Endodermal cell (in vitro differentiated cells): ENCODE data around the gene PRR16. TPM values are rescaled to one million over a fixed set of nuclear protein-coding genes. Genes with fewer than 3 reads are reported as not detected.
A peak's percentile ranks its signal among the peaks of the same experiment; 100 is the strongest.

Experiments
- DNase-seq: peaks from one replicate; pipeline ENCODE4 v3.0.0-alpha.2; 2017
- H3K27ac ChIP-seq: 2 replicates; pipeline ENCODE4 v1.5.1; 2013; ENCODE audit warnings: mild to moderate bottlenecking, low read depth, low read length, moderate library complexity
- H3K27me3 ChIP-seq: 2 replicates; pipeline ENCODE4 v1.6.1; 2013; ENCODE audit warnings: mild to moderate bottlenecking, low read length, moderate library complexity; ENCODE audit not compliant: insufficient read depth, control insufficient read depth, poor library complexity, severe bottlenecking
- H3K36me3 ChIP-seq: 2 replicates; pipeline ENCODE4 v1.7.0; 2013; ENCODE audit warnings: mild to moderate bottlenecking, low read length, moderate library complexity; ENCODE audit not compliant: control insufficient read depth, insufficient read depth
- H3K4me1 ChIP-seq: one replicate; pipeline ENCODE4 v1.7.0; 2013; ENCODE audit warnings: low read length; ENCODE audit not compliant: control insufficient read depth, insufficient read depth
- H3K4me3 ChIP-seq: 2 replicates; pipeline ENCODE4 v1.5.1; 2013; ENCODE audit warnings: mild to moderate bottlenecking, low read length, moderate library complexity
- H3K9ac ChIP-seq: 2 replicates; pipeline ENCODE4 v1.6.1; 2013; ENCODE audit warnings: mild to moderate bottlenecking, low read length, moderate library complexity; ENCODE audit not compliant: poor library complexity, severe bottlenecking; ENCODE audit errors: extremely low read depth
- H3K9me3 ChIP-seq: 2 replicates; pipeline ENCODE4 v1.6.1; 2013; ENCODE audit warnings: mild to moderate bottlenecking, low read length, moderate library complexity; ENCODE audit not compliant: control insufficient read depth
- H3K27ac Mint-ChIP-seq: 2 replicates; pipeline ENCODE4 v1.8.0; 2020; ENCODE audit warnings: mixed read lengths
- H3K27me3 Mint-ChIP-seq: 2 replicates; pipeline ENCODE4 v1.8.0; 2021; ENCODE audit warnings: mild to moderate bottlenecking, mixed read lengths; ENCODE audit not compliant: insufficient read depth
- H3K36me3 Mint-ChIP-seq: 2 replicates; pipeline ENCODE4 v1.8.0; 2020; ENCODE audit warnings: low read depth, mixed read lengths
- H3K4me1 Mint-ChIP-seq: 2 replicates; pipeline ENCODE4 v1.8.0; 2020; ENCODE audit warnings: mixed read lengths
- H3K4me3 Mint-ChIP-seq: 2 replicates; pipeline ENCODE4 v1.8.0; 2020; ENCODE audit warnings: mild to moderate bottlenecking, moderate library complexity, mixed read lengths
- H3K9me3 Mint-ChIP-seq: 2 replicates; pipeline ENCODE4 v1.8.0; 2020; ENCODE audit warnings: mild to moderate bottlenecking, mixed read lengths
- WGBS, 2 experiments: methylation state at CpG; one replicate each; pipeline versions ENCODE4 v1.1.5 to v1.1.7; 2013; ENCODE audit warnings: missing lambda C conversion rate in 2 of 2, mixed read lengths in 1 of 2; ENCODE audit not compliant: insufficient coverage in 1 of 2, insufficient read length in 1 of 2; 5-methylcytosine and 5-hydroxymethylcytosine counted together
- total RNA-seq, 2 donors: library from RNA; stranded (reverse); fragmentation: NEBNext Ultra II Directional in 1 of 2; extraction: Animal tissue kit (Norgen Biotek cat#: 25700) in 1 of 2; gene quantifications; 2 replicates in 1 of 2; 3 replicates in 1 of 2; pipeline ENCODE4 v1.2.1, GENCODE V29; 2021
- TF ChIP-seq, protein P1 (sequence below): fragments of 200-600 bp; sonication (generic); conservative IDR thresholded peaks from 2 replicates; pipeline ENCODE4 v1.5.0; 2021; ENCODE audit warnings: antibody characterized with exemption, mild to moderate bottlenecking

The PRR16 gene
- total RNA-seq, 2 donors from 2014 or later: 0.53 to 0.64 TPM

DNA sequence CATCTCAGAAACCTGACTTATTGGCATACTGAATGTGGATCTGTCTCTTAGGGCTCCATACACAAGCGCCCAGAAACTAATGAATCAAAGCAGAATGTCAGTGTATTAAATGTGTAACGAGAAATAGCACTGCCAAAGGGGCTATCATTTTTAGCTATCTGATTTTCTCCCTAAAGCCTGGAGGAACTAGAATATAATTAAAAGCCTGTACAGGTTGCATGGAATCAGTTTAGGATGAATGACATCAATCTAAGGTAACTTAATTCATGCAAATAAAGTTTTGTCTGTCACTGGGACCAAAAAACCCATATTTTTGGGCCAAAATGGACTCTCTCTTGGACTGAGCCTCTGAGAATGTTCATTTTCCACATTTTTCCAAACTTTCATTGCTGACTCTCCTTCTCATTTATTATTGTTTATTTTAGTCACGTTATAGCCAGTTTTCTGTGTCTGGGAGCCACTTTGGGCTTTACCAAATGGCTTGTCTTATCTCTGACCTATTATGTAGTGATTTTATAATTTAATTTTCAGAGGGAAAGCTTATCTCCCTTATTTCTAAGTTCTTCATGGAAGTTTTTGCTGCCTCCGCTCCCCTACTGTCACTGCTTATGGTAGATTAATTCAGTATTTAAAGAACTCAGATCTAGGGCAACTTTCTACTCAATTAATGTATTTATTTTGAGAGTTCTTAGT is 47.0 kb downstream of the PRR16 start:
- WGBS, 2 experiments: 96 to 100% methylated on average over 1 to 4 of the region's 4 CpGs
- Histone ChIP-seq H3K9ac (no peak overlapping the region), H3K27me3 (no peaks in the 10 kb centered on the region), H3K9me3 (no peaks in the 10 kb centered on the region), H3K4me3 (peak overlapping the region; percentile 53), H3K4me1 (peaks cover 16% of the 10 kb centered on the region), H3K27ac (no peak overlapping the region), H3K36me3 (no peaks in the 10 kb centered on the region)
- Mint-ChIP-seq H3K36me3 (no peaks in the 10 kb centered on the region), H3K27me3 (peaks cover 2% of the 10 kb centered on the region), H3K4me1 (peaks cover 35% of the 10 kb centered on the region), H3K9me3 (no peaks in the 10 kb centered on the region), H3K27ac (no peak overlapping the region), H3K4me3 (no peak overlapping the region)
- DNase-seq: no peak
- TF ChIP-seq, protein P1, sequence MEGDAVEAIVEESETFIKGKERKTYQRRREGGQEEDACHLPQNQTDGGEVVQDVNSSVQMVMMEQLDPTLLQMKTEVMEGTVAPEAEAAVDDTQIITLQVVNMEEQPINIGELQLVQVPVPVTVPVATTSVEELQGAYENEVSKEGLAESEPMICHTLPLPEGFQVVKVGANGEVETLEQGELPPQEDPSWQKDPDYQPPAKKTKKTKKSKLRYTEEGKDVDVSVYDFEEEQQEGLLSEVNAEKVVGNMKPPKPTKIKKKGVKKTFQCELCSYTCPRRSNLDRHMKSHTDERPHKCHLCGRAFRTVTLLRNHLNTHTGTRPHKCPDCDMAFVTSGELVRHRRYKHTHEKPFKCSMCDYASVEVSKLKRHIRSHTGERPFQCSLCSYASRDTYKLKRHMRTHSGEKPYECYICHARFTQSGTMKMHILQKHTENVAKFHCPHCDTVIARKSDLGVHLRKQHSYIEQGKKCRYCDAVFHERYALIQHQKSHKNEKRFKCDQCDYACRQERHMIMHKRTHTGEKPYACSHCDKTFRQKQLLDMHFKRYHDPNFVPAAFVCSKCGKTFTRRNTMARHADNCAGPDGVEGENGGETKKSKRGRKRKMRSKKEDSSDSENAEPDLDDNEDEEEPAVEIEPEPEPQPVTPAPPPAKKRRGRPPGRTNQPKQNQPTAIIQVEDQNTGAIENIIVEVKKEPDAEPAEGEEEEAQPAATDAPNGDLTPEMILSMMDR: no peak

GRCh38 chr5:120512068-120512467 is 48.0 kb downstream of the PRR16 start:
- H3K27ac Mint-ChIP-seq: peak overlapping the region; percentile 67
- H3K9me3 Mint-ChIP-seq: no peaks in the 10 kb centered on the region
- H3K9ac ChIP-seq: no peak overlapping the region
- peaks cover 16% of the 10 kb centered on the region for H3K4me1 ChIP-seq
- no peak overlapping the region for H3K4me3 Mint-ChIP-seq
- no peak overlapping the region for H3K27ac ChIP-seq
- H3K36me3 ChIP-seq: no peaks in the 10 kb centered on the region
- TF ChIP-seq, protein P1: no peak
- 0 to 3% methylated on average over 1 to 2 of the region's 2 CpGs for WGBS, 2 experiments
- no peaks in the 10 kb centered on the region for H3K27me3 ChIP-seq
- H3K27me3 Mint-ChIP-seq: peaks cover 2% of the 10 kb centered on the region
- peaks cover 35% of the 10 kb centered on the region for H3K4me1 Mint-ChIP-seq
- H3K4me3 ChIP-seq: peak overlapping the region; percentile 53
- DNase-seq: peak; percentile 81
- no peaks in the 10 kb centered on the region for H3K9me3 ChIP-seq
- no peaks in the 10 kb centered on the region for H3K36me3 Mint-ChIP-seq

- H3K27me3 Mint-ChIP-seq: peaks cover 2% of the 10 kb centered on the region
Observed at GRCh38 chr5:120512791-120513650, 48.9 kb downstream of the PRR16 start.

More at GRCh38 chr5:120512791-120513650, 48.9 kb downstream of the PRR16 start:
- no peak for DNase-seq
- H3K9me3 ChIP-seq: no peaks in the 10 kb centered on the region
- H3K9me3 Mint-ChIP-seq: no peaks in the 10 kb centered on the region
- no peak overlapping the region for H3K9ac ChIP-seq
- H3K27ac Mint-ChIP-seq: peak overlapping the region; percentile 11
- 88 to 92% methylated on average over 5 to 13 of the region's 13 CpGs for WGBS, 2 experiments
- no peak overlapping the region for H3K4me3 Mint-ChIP-seq
- no peaks in the 10 kb centered on the region for H3K36me3 Mint-ChIP-seq
- H3K4me3 ChIP-seq: no peak overlapping the region
- peaks cover 33% of the 10 kb centered on the region for H3K4me1 Mint-ChIP-seq
- H3K36me3 ChIP-seq: no peaks in the 10 kb centered on the region
- H3K4me1 ChIP-seq: peaks cover 16% of the 10 kb centered on the region
- no peak overlapping the region for H3K27ac ChIP-seq
- TF ChIP-seq, protein P1: peak; percentile 11
- H3K27me3 ChIP-seq: no peaks in the 10 kb centered on the region
